B cell (primary cell): Measurements from ENCODE around the gene STX11. TPM values are rescaled to one million over a fixed set of nuclear protein-coding genes. Genes with fewer than 3 reads are reported as not detected.

Experiments used
- ATAC-seq: fragments of 200-7000 bp; cut with Tn5 transposase; one replicate; pipeline ENCODE4 v1.10.0; 2021; ENCODE audit warnings: low read depth, mild to moderate bottlenecking, moderate number of reproducible peaks, moderate library complexity
- CTCF ChIA-PET: fragments of 350-600 bp; sonication (Branson Sonifier 250); formaldehyde crosslinking; loops from one replicate; lab custom pipeline; 2021; ENCODE audit warnings: antibody characterized with exemption, inconsistent platforms; lab: Charles Lee
- POLR2A ChIA-PET: fragments of 350-600 bp; sonication (Branson Sonifier 250); formaldehyde crosslinking; loops from one replicate; lab custom pipeline; 2021; ENCODE audit warnings: antibody characterized with exemption; lab: Charles Lee
- DNase-seq: peaks from one replicate; pipeline ENCODE4 v3.0.0; 2013
- H2AFZ ChIP-seq: 2 replicates; pipeline ENCODE4 v1.6.1; 2012; ENCODE audit warnings: mild to moderate bottlenecking, low read depth, low read length; ENCODE audit not compliant: insufficient read depth, poor library complexity, severe bottlenecking
- H3K27ac ChIP-seq, 2 donors: 1 replicate in 1 of 2; 2 replicates in 1 of 2; pipeline ENCODE4 v1.5.1; 2012 to 2013; ENCODE audit warnings: low read length in 2 of 2, mild to moderate bottlenecking in 2 of 2, moderate library complexity in 1 of 2
- H3K27me3 ChIP-seq, 4 experiments: fragments of 200-600 bp in 1 of 4; sonication (generic) in 1 of 4; replicated peaks in 1 of 4; 1 replicate in 2 of 4; 2 replicates in 2 of 4; pipeline versions ENCODE4 v1.6.1 to v1.7.0; 2013 to 2016; ENCODE audit warnings: low read length in 3 of 4, mild to moderate bottlenecking in 2 of 4, mixed read lengths in 1 of 4, moderate library complexity in 1 of 4; ENCODE audit not compliant: insufficient read depth in 4 of 4, control insufficient read depth in 3 of 4; ENCODE audit errors: control extremely low read depth in 1 of 4
- H3K36me3 ChIP-seq, 2 experiments: replicated peaks in 1 of 2; 1 replicate in 1 of 2; 2 replicates in 1 of 2; pipeline versions ENCODE4 v1.6.1 to v1.7.1; 2013; ENCODE audit warnings: low read length in 1 of 2; ENCODE audit not compliant: insufficient read depth in 2 of 2, control insufficient read depth in 1 of 2; ENCODE audit errors: control extremely low read depth in 1 of 2, extremely low read depth in 1 of 2
- H3K4me1 ChIP-seq, 2 donors: fragments of 200-600 bp in 1 of 2; sonication (generic) in 1 of 2; 1 replicate in 1 of 2; 2 replicates in 1 of 2; pipeline versions ENCODE4 v1.5.1 to v1.6.1; 2013 to 2017; ENCODE audit warnings: low read length in 2 of 2; ENCODE audit not compliant: control insufficient read depth in 2 of 2, insufficient read depth in 2 of 2
- H3K4me2 ChIP-seq: replicated peaks from 2 replicates; pipeline ENCODE3; 2012; ENCODE audit warnings: mild to moderate bottlenecking, low read depth, low read length; ENCODE audit not compliant: poor library complexity, severe bottlenecking
- H3K4me3 ChIP-seq, 5 experiments: fragments of 200-600 bp in 1 of 5; sonication (generic) in 1 of 5; 1 replicate in 3 of 5; 2 replicates in 2 of 5; pipeline versions ENCODE4 v1.5.1 to v1.7.0; 2011 to 2016; ENCODE audit warnings: low read length in 4 of 5, mild to moderate bottlenecking in 4 of 5, low read depth in 2 of 5, control low read depth in 1 of 5, moderate library complexity in 1 of 5; ENCODE audit not compliant: insufficient read depth in 1 of 5; ENCODE audit errors: control extremely low read depth in 1 of 5, extremely low read depth in 1 of 5
- H3K79me2 ChIP-seq: fragments of 200-600 bp; sonication (generic); one replicate; pipeline ENCODE4 v1.6.0; 2016; ENCODE audit warnings: low read length; ENCODE audit not compliant: control insufficient read depth, insufficient read depth
- H3K9ac ChIP-seq: fragments of 200-600 bp; sonication (generic); 2 replicates; pipeline ENCODE4 v1.6.1; 2017; ENCODE audit warnings: mild to moderate bottlenecking, low read length, moderate library complexity
- H3K9me3 ChIP-seq, 3 donors: one replicate each; pipeline versions ENCODE4 v1.6.1 to v1.7.1; 2013; ENCODE audit warnings: low read length in 2 of 3; ENCODE audit not compliant: control insufficient read depth in 2 of 3, insufficient read depth in 1 of 3; ENCODE audit errors: control extremely low read depth in 1 of 3
- H4K20me1 ChIP-seq: 2 replicates; pipeline ENCODE4 v1.6.0; 2012; ENCODE audit warnings: mild to moderate bottlenecking, low read length; ENCODE audit not compliant: insufficient read depth, control insufficient read depth, poor library complexity, severe bottlenecking
- H3K27ac Mint-ChIP-seq: one replicate; pipeline ENCODE4 v1.8.0; 2021; ENCODE audit warnings: mixed read lengths
- H3K27me3 Mint-ChIP-seq: one replicate; pipeline ENCODE4 v1.8.0; 2021; ENCODE audit warnings: mixed read lengths
- H3K4me1 Mint-ChIP-seq: one replicate; pipeline ENCODE4 v1.8.0; 2021; ENCODE audit warnings: mixed read lengths
- H3K4me3 Mint-ChIP-seq: one replicate; pipeline ENCODE4 v1.8.0; 2021; ENCODE audit warnings: mixed read lengths
- H3K9me3 Mint-ChIP-seq: one replicate; pipeline ENCODE4 v1.8.0; 2022; ENCODE audit warnings: mixed read lengths; ENCODE audit not compliant: insufficient read depth
- CTCF ChIP-seq: fragments of 200-600 bp; IDR thresholded peaks from one replicate; pipeline ENCODE4 v1.8.0; 2022; ENCODE audit warnings: antibody characterized with exemption, mild to moderate bottlenecking
- EZH2 ChIP-seq: IDR thresholded peaks from 2 replicates; pipeline ENCODE4 v1.6.1; 2012; ENCODE audit warnings: borderline replicate concordance, low read depth, mild to moderate bottlenecking, moderate library complexity, low read length; ENCODE audit not compliant: insufficient read depth, poor library complexity, severe bottlenecking
- WGBS: methylation state at CpG from one replicate; pipeline ENCODE4 v1.1.5; 2013; ENCODE audit warnings: missing lambda C conversion rate; ENCODE audit not compliant: insufficient coverage; 5-methylcytosine and 5-hydroxymethylcytosine counted together
- intact Hi-C: fragments of 100-400 bp; cut with micrococcal nuclease; formaldehyde crosslinking; loops from one replicate; pipeline ENCODE4 v1.10.0; 2022
- polyA plus RNA-seq: library from polyadenylated mRNA; depleted of rRNA; stranded (reverse); fragments of >200 nt; gene quantifications from 2 replicates; pipeline ENCODE4 v1.2.3, GENCODE V29; 2012
- total RNA-seq, 2 donors: library from RNA; stranded (reverse); fragments of 120-200 nt in 1 of 2; gene quantifications; 1 replicate in 1 of 2; 2 replicates in 1 of 2; pipeline versions ENCODE4 v1.2.3 to v1.2.4, GENCODE V29; 2013 to 2022

The STX11 gene
- total and polyA plus RNA-seq, 2 donors (not counting 1 experiment from before 2014, with no cell fraction given), result 10.3 to 14.6 TPM

DNA sequence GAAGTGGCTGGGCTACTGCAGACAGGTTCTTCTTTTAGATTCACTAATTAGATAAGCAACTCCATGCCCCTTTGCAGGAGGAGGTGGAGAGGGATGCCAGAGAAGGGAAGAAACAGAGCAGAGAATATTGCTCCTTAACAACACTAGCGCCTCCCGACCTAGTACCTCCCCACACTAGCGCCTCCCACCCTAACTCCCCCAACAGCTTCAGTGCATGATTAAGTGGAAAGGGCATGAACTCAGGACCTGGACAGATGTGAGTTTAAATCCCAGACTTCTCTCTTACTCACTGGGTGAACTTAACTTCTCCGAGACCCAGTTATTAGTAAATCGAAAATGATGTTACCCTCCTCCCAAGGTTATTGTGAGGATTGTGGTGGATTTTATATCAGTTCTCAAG is 25.7 kb downstream of the STX11 start:
- intact Hi-C loops, result no loop called here
- POLR2A ChIA-PET, result no interaction called here
- TF ChIP-seq EZH2 (no peak), CTCF (no peak)
- Histone ChIP-seq H3K36me3 (peaks cover 0 to 6% of the 10 kb centered on the region in 2 experiments), H3K9ac (no peak overlapping the region), H3K9me3 (no peaks in the 10 kb centered on the region), H3K4me2 (no peak overlapping the region), H2AFZ (no peak overlapping the region), H3K27me3 (no peaks in the 10 kb centered on the region), H3K27ac (no peak overlapping the region), H3K79me2 (no peaks in the 10 kb centered on the region), H3K4me3 (no peak overlapping the region), H4K20me1 (no peaks in the 10 kb centered on the region), H3K4me1 (peaks cover 11 to 14% of the 10 kb centered on the region in 2 donors)
- peaks cover 23% of the 10 kb centered on the region for H3K4me1 Mint-ChIP-seq
- ATAC-seq, result no peak
- H3K27ac Mint-ChIP-seq, result no peak overlapping the region
- DNase-seq, result no peak
- H3K9me3 Mint-ChIP-seq, result no peaks in the 10 kb centered on the region
- CTCF ChIA-PET, result no interaction called here
- H3K4me3 Mint-ChIP-seq, result no peak overlapping the region
- no peaks in the 10 kb centered on the region for H3K27me3 Mint-ChIP-seq
- WGBS, result no CpG with 5 or more reads among the region's 5 CpGs

DNA sequence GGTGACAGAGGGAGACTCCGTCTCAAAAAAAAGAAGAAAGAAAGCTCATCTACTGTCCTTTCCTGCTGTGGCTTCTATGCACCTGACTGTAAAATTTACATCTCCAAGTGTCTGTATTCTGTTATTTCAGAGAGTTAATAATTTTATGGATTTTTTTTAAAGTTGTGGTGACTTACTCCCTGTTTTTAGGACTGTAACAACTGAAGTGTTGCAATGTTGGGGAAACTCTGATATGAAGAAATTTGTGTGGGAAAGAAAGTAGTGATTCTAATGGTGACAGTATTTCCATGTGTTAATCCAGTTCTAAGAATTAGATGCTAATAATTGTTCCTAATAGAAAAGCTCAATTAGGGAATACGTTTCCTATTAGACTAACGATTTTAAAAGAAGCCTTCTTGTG is 27.4 kb downstream of the STX11 start:
- no peak overlapping the region for H2AFZ ChIP-seq
- Mint-ChIP-seq H3K27ac (no peak overlapping the region), H3K4me1 (peaks cover 25% of the 10 kb centered on the region), H3K9me3 (no peaks in the 10 kb centered on the region), H3K4me3 (no peak overlapping the region), H3K27me3 (no peaks in the 10 kb centered on the region)
- H3K27me3 ChIP-seq, result no peaks in the 10 kb centered on the region
- intact Hi-C loops, result no loop called here
- H3K9ac ChIP-seq, result no peak overlapping the region
- no peaks in the 10 kb centered on the region for H3K9me3 ChIP-seq
- TF ChIP-seq CTCF (no peak), EZH2 (no peak)
- CTCF ChIA-PET, result interaction anchor here (0.6 to 1.4 kb wide), 3 partner anchors 12 to 34 kb away, joined by 3 read pairs; no protein-coding TSS in a partner anchor
- H3K4me3 ChIP-seq, result no peak overlapping the region
- H3K4me1 ChIP-seq, result peaks cover 11 to 14% of the 10 kb centered on the region in 2 donors
- POLR2A ChIA-PET, result no interaction called here
- no CpG with 5 or more reads among the region's 3 CpGs for WGBS
- H3K27ac ChIP-seq, result no peak overlapping the region
- no peaks in the 10 kb centered on the region for H3K79me2 ChIP-seq
- DNase-seq, result no peak
- no peak overlapping the region for H3K4me2 ChIP-seq
- ATAC-seq, result no peak
- H4K20me1 ChIP-seq, result no peaks in the 10 kb centered on the region
- H3K36me3 ChIP-seq, result no peaks in the 10 kb centered on the region
